Measurements from ENCODE around the gene LOC101059915.
"Not testable (repeated sequence)": the region's sequence is repeated elsewhere in the genome, so short reads cannot be mapped to it uniquely, and the experiment has no call there.

Gene LOC101059915

GRCh38 chrX:71659342-71659741 is 8.0 kb upstream of the LOC101059915 start:
- Histone ChIP-seq H3K4me1 (ENCODE audit: control insufficient read depth in 1 of 2, low read depth in 2 of 2) (no peaks in the 10 kb centered on the region), H3K36me3 (no peaks in the 10 kb centered on the region), H3K27ac (no peak overlapping the region), H3K4me3 (no peak overlapping the region), H3K27me3 (replicated peaks; ENCODE audit: insufficient read depth) (no peaks in the 10 kb centered on the region), H3K9me3 (no peaks in the 10 kb centered on the region)
- TF ChIP-seq, protein P1, sequence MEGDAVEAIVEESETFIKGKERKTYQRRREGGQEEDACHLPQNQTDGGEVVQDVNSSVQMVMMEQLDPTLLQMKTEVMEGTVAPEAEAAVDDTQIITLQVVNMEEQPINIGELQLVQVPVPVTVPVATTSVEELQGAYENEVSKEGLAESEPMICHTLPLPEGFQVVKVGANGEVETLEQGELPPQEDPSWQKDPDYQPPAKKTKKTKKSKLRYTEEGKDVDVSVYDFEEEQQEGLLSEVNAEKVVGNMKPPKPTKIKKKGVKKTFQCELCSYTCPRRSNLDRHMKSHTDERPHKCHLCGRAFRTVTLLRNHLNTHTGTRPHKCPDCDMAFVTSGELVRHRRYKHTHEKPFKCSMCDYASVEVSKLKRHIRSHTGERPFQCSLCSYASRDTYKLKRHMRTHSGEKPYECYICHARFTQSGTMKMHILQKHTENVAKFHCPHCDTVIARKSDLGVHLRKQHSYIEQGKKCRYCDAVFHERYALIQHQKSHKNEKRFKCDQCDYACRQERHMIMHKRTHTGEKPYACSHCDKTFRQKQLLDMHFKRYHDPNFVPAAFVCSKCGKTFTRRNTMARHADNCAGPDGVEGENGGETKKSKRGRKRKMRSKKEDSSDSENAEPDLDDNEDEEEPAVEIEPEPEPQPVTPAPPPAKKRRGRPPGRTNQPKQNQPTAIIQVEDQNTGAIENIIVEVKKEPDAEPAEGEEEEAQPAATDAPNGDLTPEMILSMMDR (IDR thresholded peaks at IDR 0.05) = no peak
- ATAC-seq (ENCODE audit: insufficient number of reproducible peaks, low FRiP score, low read depth) (no peak), DNase-seq (ENCODE audit: low spot score) (no peak)

GRCh38 chrX:71659959-71660358 is 7.4 kb upstream of the LOC101059915 start:
- no peak overlapping the region for H3K4me3 ChIP-seq
- no peaks in the 10 kb centered on the region for H3K4me1 ChIP-seq (ENCODE audit: control insufficient read depth in 1 of 2, low read depth in 2 of 2)
- H3K27me3 ChIP-seq (replicated peaks; ENCODE audit: insufficient read depth) = no peaks in the 10 kb centered on the region
- TF ChIP-seq, protein P1 (IDR thresholded peaks at IDR 0.05) = no peak
- no peaks in the 10 kb centered on the region for H3K9me3 ChIP-seq
- DNase-seq (ENCODE audit: low spot score) (no peak), ATAC-seq (ENCODE audit: insufficient number of reproducible peaks, low FRiP score, low read depth) (no peak)
- H3K27ac ChIP-seq = no peak overlapping the region
- H3K36me3 ChIP-seq = no peaks in the 10 kb centered on the region

GRCh38 chrX:71660562-71661416 is 6.6 kb upstream of the LOC101059915 start:
- Histone ChIP-seq H3K9me3 (no peaks in the 10 kb centered on the region), H3K4me3 (no peak overlapping the region), H3K36me3 (no peaks in the 10 kb centered on the region), H3K4me1 (ENCODE audit: control insufficient read depth in 1 of 2, low read depth in 2 of 2) (no peaks in the 10 kb centered on the region), H3K27ac (no peak overlapping the region), H3K27me3 (replicated peaks; ENCODE audit: insufficient read depth) (no peaks in the 10 kb centered on the region)
- TF ChIP-seq, protein P1 (IDR thresholded peaks at IDR 0.05) = no peak
- no peak for DNase-seq (ENCODE audit: low spot score)
- no peak for ATAC-seq (ENCODE audit: insufficient number of reproducible peaks, low FRiP score, low read depth)

GRCh38 chrX:71661919-71662318 is 5.4 kb upstream of the LOC101059915 start:
- H3K9me3 ChIP-seq = no peaks in the 10 kb centered on the region
- TF ChIP-seq, protein P1 (IDR thresholded peaks at IDR 0.05) = no peak
- no peak for DNase-seq (ENCODE audit: low spot score)
- no peaks in the 10 kb centered on the region for H3K36me3 ChIP-seq
- no peaks in the 10 kb centered on the region for H3K4me1 ChIP-seq (ENCODE audit: control insufficient read depth in 1 of 2, low read depth in 2 of 2)
- H3K4me3 ChIP-seq = no peak overlapping the region
- H3K27ac ChIP-seq = no peak overlapping the region
- H3K27me3 ChIP-seq (replicated peaks; ENCODE audit: insufficient read depth) = no peaks in the 10 kb centered on the region
- no peak for ATAC-seq (ENCODE audit: insufficient number of reproducible peaks, low FRiP score, low read depth)

DNA sequence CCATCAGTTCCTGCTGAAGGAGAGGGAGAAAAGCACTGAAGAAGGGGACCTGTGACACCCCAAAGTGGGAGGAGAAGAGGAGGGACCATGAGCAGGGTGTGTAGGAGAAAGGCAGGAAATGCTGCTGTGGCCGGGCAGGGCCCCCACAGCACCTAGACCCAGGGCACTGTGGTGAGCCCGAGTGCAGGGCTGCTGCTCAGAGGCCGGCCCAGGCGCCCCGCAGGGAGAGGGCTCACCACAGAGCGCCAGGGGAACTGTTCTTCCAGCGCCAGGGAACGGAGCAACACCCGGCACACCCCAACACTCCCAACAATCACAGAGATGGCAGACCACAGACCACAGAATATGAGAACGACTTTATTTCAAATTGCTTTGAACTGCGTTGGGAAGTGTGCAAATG is 4.7 kb upstream of the LOC101059915 start:
- not testable (repeated sequence) for DNase-seq (ENCODE audit: low spot score); ATAC-seq (ENCODE audit: insufficient number of reproducible peaks, low FRiP score, low read depth); H3K4me1 ChIP-seq (ENCODE audit: control insufficient read depth in 1 of 2, low read depth in 2 of 2); H3K27me3 ChIP-seq (replicated peaks; ENCODE audit: insufficient read depth); H3K27ac ChIP-seq; H3K36me3 ChIP-seq; H3K4me3 ChIP-seq; H3K9me3 ChIP-seq

GRCh38 chrX:71663238-71663637 is 4.1 kb upstream of the LOC101059915 start:
- H3K27ac ChIP-seq; H3K27me3 ChIP-seq (replicated peaks; ENCODE audit: insufficient read depth); ATAC-seq (ENCODE audit: insufficient number of reproducible peaks, low FRiP score, low read depth); DNase-seq (ENCODE audit: low spot score); H3K9me3 ChIP-seq; H3K4me3 ChIP-seq; H3K36me3 ChIP-seq; H3K4me1 ChIP-seq (ENCODE audit: control insufficient read depth in 1 of 2, low read depth in 2 of 2): not testable (repeated sequence)

DNA sequence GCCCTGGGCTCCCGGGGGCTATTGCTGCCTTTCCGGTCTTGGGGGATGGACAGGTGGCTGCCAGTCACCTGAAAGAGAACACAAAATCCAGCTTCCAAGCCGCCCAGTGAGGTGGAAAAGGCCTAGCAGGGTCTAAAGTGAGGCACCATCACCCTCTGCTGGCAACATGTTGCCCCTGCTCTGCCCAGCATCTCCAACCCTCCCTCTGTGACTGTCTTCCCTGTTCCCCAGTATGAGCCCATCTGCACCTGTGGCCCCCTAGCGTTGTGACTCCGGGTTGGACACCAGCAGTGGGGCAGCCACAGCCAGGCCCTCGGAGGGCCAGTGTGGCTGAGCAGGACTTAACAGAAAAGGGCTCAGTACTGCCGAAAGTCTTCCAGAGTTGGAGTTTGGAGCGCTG is 3.1 kb upstream of the LOC101059915 start:
- H3K9me3 ChIP-seq; H3K36me3 ChIP-seq; DNase-seq (ENCODE audit: low spot score); H3K27ac ChIP-seq; H3K4me3 ChIP-seq; H3K27me3 ChIP-seq (replicated peaks; ENCODE audit: insufficient read depth); ATAC-seq (ENCODE audit: insufficient number of reproducible peaks, low FRiP score, low read depth); H3K4me1 ChIP-seq (ENCODE audit: control insufficient read depth in 1 of 2, low read depth in 2 of 2): not testable (repeated sequence)

Measured in thoracic aorta (tissue), 2 donors.